K562 (cell line): ENCODE results near the gene YARS1. TPM values are rescaled to one million over a fixed set of nuclear protein-coding genes. Genes with fewer than 3 reads are reported as not detected.
A peak's percentile ranks its signal among the peaks of the same experiment; 100 is the strongest.

Source experiments
- ARID1B ChIP-seq: fragments of 450-650 bp; IDR thresholded peaks from 2 replicates; pipeline ENCODE4 v1.6.1; 2016; ENCODE audit warnings: antibody characterized with exemption, mild to moderate bottlenecking, inconsistent platforms
- ARID3B ChIP-seq: fragments of 250-450 bp; sonication (Bioruptor Pico); IDR thresholded peaks from 2 replicates; pipeline ENCODE4 v1.4.0; 2020; ENCODE audit warnings: borderline replicate concordance
- CHD2 ChIP-seq: IDR thresholded peaks from 2 replicates; pipeline ENCODE4 v1.6.1; 2011; ENCODE audit warnings: low read depth, low read length
- FUS ChIP-seq: fragments of 200-400 bp; formaldehyde crosslinking; optimal IDR thresholded peaks from 2 replicates; pipeline ENCODE3; 2017; ENCODE audit warnings: low read depth, low read length
- PHB ChIP-seq: fragments of 250-450 bp; sonication (Bioruptor Pico); IDR thresholded peaks from 2 replicates; pipeline ENCODE4 v1.5.0; 2021
- SIX5 ChIP-seq, 2 experiments: IDR thresholded peaks; 2 replicates each; pipeline ENCODE4 v1.6.1; 2011; ENCODE audit warnings: low read length in 2 of 2, borderline replicate concordance in 1 of 2, low read depth in 1 of 2, mild to moderate bottlenecking in 1 of 2, moderate library complexity in 1 of 2; ENCODE audit not compliant: insufficient read depth in 1 of 2
- SUPT5H ChIP-seq: fragments of 450-650 bp; IDR thresholded peaks from 2 replicates; pipeline ENCODE4 v1.6.1; 2016
- U2AF1 ChIP-seq: fragments of 200-400 bp; formaldehyde crosslinking; optimal IDR thresholded peaks from 2 replicates; pipeline ENCODE3; 2017; ENCODE audit warnings: mild to moderate bottlenecking, low read depth, low read length, moderate library complexity
- ZBTB7A ChIP-seq: IDR thresholded peaks from 2 replicates; pipeline ENCODE4 v1.6.1; 2011; ENCODE audit warnings: low read depth, mild to moderate bottlenecking, low read length, moderate library complexity, borderline replicate concordance; ENCODE audit not compliant: control insufficient read depth
- ZNF589 ChIP-seq: fragments of 200-800 bp; sonication (Bioruptor generic); IDR thresholded peaks from 2 replicates; pipeline ENCODE4 v1.6.1; 2016; ENCODE audit warnings: low read depth, missing genetic modification characterization, missing compliant biosample characterization
- polyA plus RNA-seq, 8 experiments: library from polyadenylated mRNA; depleted of rRNA in 4 of 8; stranded (reverse) in 5 of 8; unstranded in 3 of 8; fragments of >200 nt; fragmentation: Nextera tagmentation in 2 of 8; fragmentation: Illumina TruSeq in 1 of 8; extraction: Ambion mirVana in 2 of 8; extraction: Trizol in 1 of 8; gene quantifications; 2 replicates each; pipeline versions ENCODE4 v1.2.1 to v1.2.3, GENCODE V29; 2011 to 2014; ENCODE audit warnings: inconsistent platforms in 1 of 8, missing spikeins in 1 of 8
- total RNA-seq, 7 experiments: library from RNA; depleted of rRNA in 6 of 7; stranded (reverse); fragments of >200 nt in 6 of 7; fragmentation: Illumina TruSeq in 2 of 7; extraction: Trizol in 2 of 7; gene quantifications; 2 replicates each; pipeline versions ENCODE4 v1.2.1 to v1.2.3, GENCODE V29; 2011 to 2021; ENCODE audit warnings: low replicate concordance in 1 of 7
- TF ChIP-seq, protein P1 (sequence below), 2 experiments: fragments of 450-650 bp; IDR thresholded peaks; 2 replicates each; pipeline ENCODE4 v1.6.1; 2018; ENCODE audit warnings: mild to moderate bottlenecking in 2 of 2, low read depth in 1 of 2; ENCODE audit not compliant: partially characterized antibody in 2 of 2
- TF ChIP-seq, protein P2 (sequence below): fragments of 450-650 bp; IDR thresholded peaks from 2 replicates; pipeline ENCODE4 v1.6.1; 2017; ENCODE audit warnings: mild to moderate bottlenecking, moderate library complexity

The YARS1 gene
- total and polyA plus RNA-seq, 9 of the 15 experiments (the other 6 are each of a cell fraction or from before 2014, with no cell fraction given): 66.2 to 336 (median 201) TPM

- TF ChIP-seq ZBTB7A (no peak), ARID3B (no peak), SUPT5H (no peak; the same call in none of the 2 replicates), FUS (no peak), ARID1B (no peak), PHB (CRISPR knock-in tag) (no peak), ZNF589 (no peak), SIX5 (IDR thresholded peaks at IDR 0.05; ENCODE audit: borderline replicate concordance in 1 of 2, insufficient read depth in 1 of 2, low read depth in 1 of 2, low read length in 2 of 2) (no peak), CHD2 (peak; percentile 50; the same call in 1 of the 2 replicates), U2AF1 (no peak)
- TF ChIP-seq, protein P1, sequence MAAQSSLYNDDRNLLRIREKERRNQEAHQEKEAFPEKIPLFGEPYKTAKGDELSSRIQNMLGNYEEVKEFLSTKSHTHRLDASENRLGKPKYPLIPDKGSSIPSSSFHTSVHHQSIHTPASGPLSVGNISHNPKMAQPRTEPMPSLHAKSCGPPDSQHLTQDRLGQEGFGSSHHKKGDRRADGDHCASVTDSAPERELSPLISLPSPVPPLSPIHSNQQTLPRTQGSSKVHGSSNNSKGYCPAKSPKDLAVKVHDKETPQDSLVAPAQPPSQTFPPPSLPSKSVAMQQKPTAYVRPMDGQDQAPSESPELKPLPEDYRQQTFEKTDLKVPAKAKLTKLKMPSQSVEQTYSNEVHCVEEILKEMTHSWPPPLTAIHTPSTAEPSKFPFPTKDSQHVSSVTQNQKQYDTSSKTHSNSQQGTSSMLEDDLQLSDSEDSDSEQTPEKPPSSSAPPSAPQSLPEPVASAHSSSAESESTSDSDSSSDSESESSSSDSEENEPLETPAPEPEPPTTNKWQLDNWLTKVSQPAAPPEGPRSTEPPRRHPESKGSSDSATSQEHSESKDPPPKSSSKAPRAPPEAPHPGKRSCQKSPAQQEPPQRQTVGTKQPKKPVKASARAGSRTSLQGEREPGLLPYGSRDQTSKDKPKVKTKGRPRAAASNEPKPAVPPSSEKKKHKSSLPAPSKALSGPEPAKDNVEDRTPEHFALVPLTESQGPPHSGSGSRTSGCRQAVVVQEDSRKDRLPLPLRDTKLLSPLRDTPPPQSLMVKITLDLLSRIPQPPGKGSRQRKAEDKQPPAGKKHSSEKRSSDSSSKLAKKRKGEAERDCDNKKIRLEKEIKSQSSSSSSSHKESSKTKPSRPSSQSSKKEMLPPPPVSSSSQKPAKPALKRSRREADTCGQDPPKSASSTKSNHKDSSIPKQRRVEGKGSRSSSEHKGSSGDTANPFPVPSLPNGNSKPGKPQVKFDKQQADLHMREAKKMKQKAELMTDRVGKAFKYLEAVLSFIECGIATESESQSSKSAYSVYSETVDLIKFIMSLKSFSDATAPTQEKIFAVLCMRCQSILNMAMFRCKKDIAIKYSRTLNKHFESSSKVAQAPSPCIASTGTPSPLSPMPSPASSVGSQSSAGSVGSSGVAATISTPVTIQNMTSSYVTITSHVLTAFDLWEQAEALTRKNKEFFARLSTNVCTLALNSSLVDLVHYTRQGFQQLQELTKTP (IDR thresholded peaks at IDR 0.05; ENCODE audit: low read depth in 1 of 2, partially characterized antibody in 2 of 2): no peak
- TF ChIP-seq, protein P2, sequence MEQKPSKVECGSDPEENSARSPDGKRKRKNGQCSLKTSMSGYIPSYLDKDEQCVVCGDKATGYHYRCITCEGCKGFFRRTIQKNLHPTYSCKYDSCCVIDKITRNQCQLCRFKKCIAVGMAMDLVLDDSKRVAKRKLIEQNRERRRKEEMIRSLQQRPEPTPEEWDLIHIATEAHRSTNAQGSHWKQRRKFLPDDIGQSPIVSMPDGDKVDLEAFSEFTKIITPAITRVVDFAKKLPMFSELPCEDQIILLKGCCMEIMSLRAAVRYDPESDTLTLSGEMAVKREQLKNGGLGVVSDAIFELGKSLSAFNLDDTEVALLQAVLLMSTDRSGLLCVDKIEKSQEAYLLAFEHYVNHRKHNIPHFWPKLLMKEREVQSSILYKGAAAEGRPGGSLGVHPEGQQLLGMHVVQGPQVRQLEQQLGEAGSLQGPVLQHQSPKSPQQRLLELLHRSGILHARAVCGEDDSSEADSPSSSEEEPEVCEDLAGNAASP: no peak
These were observed 44.0 kb downstream of the YARS1 start (continued) for GRCh38 chr1:32773018-32773763.
